ENCODE measurements around the gene STOML1. TPM values are rescaled to one million over a fixed set of nuclear protein-coding genes. Genes with fewer than 3 reads are reported as not detected.

The STOML1 gene, protein sequence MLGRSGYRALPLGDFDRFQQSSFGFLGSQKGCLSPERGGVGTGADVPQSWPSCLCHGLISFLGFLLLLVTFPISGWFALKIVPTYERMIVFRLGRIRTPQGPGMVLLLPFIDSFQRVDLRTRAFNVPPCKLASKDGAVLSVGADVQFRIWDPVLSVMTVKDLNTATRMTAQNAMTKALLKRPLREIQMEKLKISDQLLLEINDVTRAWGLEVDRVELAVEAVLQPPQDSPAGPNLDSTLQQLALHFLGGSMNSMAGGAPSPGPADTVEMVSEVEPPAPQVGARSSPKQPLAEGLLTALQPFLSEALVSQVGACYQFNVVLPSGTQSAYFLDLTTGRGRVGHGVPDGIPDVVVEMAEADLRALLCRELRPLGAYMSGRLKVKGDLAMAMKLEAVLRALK
- total RNA-seq (2014; rRNA removed) = 10.1 and 12.0 TPM in 2 replicates
- Bru-seq, nascent RNA = percentile 36 among the genes with signal in this experiment
- BruChase-seq, experiment 1, labeled RNA remaining after a 6-hour chase = percentile 35 among the genes with signal in this experiment
- percentile 35 among the genes with signal in this experiment for BruChase-seq, experiment 2, labeled RNA remaining after a 2-hour chase
- long read RNA-seq, full-length matches to known transcripts = 6 of 18 reads
- long read RNA-seq, partial matches to known transcripts = 0 of 18 reads
- long read RNA-seq, other reads (novel, unspliced or antisense) = 12 of 18 reads

DNA sequence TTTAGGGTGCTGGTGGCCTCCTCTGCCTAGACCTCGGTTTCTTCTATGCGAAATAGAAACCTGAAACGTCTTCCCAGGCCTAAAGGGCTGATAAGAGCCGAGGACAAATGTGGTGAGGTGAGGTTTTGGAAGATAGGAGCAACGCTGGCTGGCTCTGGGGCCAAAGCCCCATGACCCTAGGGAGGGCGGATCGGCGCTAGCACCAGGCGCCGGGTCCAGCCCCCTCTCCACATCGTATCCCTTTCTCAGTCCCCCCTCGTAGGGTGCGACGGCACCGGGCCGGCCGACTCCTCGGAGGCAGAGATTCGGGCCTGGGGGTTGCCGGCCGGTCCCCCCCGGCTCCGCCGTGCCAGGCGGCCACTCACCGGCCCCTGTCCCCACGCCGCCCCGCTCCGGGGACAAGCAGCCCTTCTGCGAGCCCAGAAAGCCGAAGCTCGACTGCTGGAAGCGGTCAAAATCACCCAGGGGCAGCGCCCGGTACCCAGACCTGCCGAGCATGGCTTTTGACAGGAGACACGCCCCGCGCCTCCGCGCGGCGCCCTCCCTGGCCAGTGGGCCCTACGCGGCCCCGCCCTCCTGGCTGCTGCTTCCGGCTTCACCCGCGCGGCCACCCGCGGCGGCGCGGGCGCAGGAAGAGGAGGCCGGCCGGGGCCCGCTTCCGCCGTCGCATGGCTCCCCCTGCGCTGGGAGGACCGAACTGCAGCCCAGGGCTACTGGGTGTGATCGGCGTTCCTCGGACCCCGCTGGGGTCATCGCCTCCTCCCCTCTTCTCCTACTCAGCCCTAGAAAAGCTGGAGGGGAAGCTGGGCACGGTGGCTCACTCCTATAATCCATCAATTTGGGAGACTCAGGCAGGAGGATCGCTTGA lies at the start of gene STOML1:
STOML1 (minus strand) TSS at position 570 of the 868 bp plus-strand sequence; CDS start at position 498, 72 bp downstream.
- peak; percentile 68 for ATAC-seq
- H3K36me3 ChIP-seq (ENCODE audit: low read depth, low read length) = no peaks in the 10 kb centered on the region
- intact Hi-C loops (cut with micrococcal nuclease) = loop anchor here (5.0 kb wide), 1 partner anchor 55 kb away; no protein-coding TSS in a partner anchor
- CTCF ChIA-PET = interaction anchor here (0.5 kb wide), 1 partner anchor 1543 kb away, joined by 7 read pairs; no protein-coding TSS in a partner anchor
- no peaks in the 10 kb centered on the region for H4K20me1 ChIP-seq (ENCODE audit: low read length)
- TF ChIP-seq, protein P1, sequence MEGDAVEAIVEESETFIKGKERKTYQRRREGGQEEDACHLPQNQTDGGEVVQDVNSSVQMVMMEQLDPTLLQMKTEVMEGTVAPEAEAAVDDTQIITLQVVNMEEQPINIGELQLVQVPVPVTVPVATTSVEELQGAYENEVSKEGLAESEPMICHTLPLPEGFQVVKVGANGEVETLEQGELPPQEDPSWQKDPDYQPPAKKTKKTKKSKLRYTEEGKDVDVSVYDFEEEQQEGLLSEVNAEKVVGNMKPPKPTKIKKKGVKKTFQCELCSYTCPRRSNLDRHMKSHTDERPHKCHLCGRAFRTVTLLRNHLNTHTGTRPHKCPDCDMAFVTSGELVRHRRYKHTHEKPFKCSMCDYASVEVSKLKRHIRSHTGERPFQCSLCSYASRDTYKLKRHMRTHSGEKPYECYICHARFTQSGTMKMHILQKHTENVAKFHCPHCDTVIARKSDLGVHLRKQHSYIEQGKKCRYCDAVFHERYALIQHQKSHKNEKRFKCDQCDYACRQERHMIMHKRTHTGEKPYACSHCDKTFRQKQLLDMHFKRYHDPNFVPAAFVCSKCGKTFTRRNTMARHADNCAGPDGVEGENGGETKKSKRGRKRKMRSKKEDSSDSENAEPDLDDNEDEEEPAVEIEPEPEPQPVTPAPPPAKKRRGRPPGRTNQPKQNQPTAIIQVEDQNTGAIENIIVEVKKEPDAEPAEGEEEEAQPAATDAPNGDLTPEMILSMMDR (conservative IDR thresholded peaks at IDR 0.05; ENCODE audit: low read depth, low read length) = peak; percentile 79
- TF ChIP-seq EZH2phosphoT487 (IDR thresholded peaks at IDR 0.05; ENCODE audit: borderline replicate concordance, low read length) = no peak
- H3K27ac ChIP-seq (ENCODE audit: low read length) = no peak within 1 kb of the TSS
- no peaks in the 10 kb centered on the region for H3K27me3 ChIP-seq (ENCODE audit: low read length)
- peak within 1 kb of the TSS; percentile 98 for H3K4me2 ChIP-seq (ENCODE audit: low read length)
- peak within 1 kb of the TSS; percentile 81 for H3K9ac ChIP-seq (ENCODE audit: low read length)
- no TSS peak for BruUV-seq (replicated peaks)
- peak within 1 kb of the TSS; percentile 85 for H3K4me3 ChIP-seq (ENCODE audit: low read length)
- POLR2A ChIA-PET (ENCODE audit: unreplicated experiment) = no interaction called here
- H3K4me1 ChIP-seq (ENCODE audit: insufficient read depth, low read length) = peaks cover 59% of the 10 kb centered on the region
- no peaks in the 10 kb centered on the region for H3K9me2 ChIP-seq (replicated peaks; ENCODE audit: low read length)
- H3K9me3 ChIP-seq (ENCODE audit: low read length) = no peaks in the 10 kb centered on the region
- no peaks in the 10 kb centered on the region for H3F3A ChIP-seq (ENCODE audit: low read length, unreplicated experiment)
- peaks cover 24% of the 10 kb centered on the region for H3K79me2 ChIP-seq (ENCODE audit: low read length)
- H2AFZ ChIP-seq (ENCODE audit: low read length) = peak within 1 kb of the TSS; percentile 88
- peak; percentile 95 for DNase-seq

DNA sequence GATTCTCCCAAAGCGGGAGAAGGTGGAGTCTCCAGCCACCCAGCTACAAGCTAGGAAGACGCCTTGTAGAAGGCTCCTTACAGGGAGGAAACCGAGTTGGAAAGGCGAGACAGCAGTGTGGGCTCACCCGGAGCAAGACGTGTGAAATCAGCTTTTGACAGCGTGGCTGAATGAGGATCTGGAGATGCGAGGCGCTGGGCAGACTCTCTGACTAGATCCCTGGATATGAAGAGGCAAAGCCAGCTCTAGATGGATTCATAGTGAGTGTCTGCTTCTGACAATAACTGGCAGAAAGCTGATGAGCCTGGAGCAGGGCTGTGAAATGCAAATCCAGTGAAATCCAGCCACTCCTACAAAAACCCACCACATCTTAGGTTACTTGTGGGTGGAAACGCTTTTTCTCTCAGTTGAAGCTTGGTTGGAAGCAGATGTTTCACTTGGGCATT lies 49.2 kb upstream of the STOML1 start:
- Histone ChIP-seq H3F3A (ENCODE audit: low read length, unreplicated experiment) (no peaks in the 10 kb centered on the region), H3K79me2 (ENCODE audit: low read length) (no peaks in the 10 kb centered on the region), H3K36me3 (ENCODE audit: low read depth, low read length) (no peaks in the 10 kb centered on the region), H3K4me1 (ENCODE audit: insufficient read depth, low read length) (peaks cover 8% of the 10 kb centered on the region; the same call in 1 of the 2 replicates), H3K9me2 (replicated peaks; ENCODE audit: low read length) (no peaks in the 10 kb centered on the region), H3K27ac (ENCODE audit: low read length) (no peak overlapping the region), H3K4me2 (ENCODE audit: low read length) (no peak overlapping the region), H3K9ac (ENCODE audit: low read length) (no peak overlapping the region), H3K9me3 (ENCODE audit: low read length) (no peaks in the 10 kb centered on the region), H4K20me1 (ENCODE audit: low read length) (no peaks in the 10 kb centered on the region), H3K27me3 (ENCODE audit: low read length) (no peaks in the 10 kb centered on the region), H2AFZ (ENCODE audit: low read length) (no peak overlapping the region), H3K4me3 (ENCODE audit: low read length) (no peak overlapping the region)
- DNase-seq (no peak), ATAC-seq (no peak)
- ChIA-PET CTCF (interaction anchor here (1.2 kb wide), 1 partner anchor 68 kb away, joined by 8 read pairs; no protein-coding TSS in a partner anchor), POLR2A (ENCODE audit: unreplicated experiment) (no interaction called here)
- intact Hi-C loops (cut with micrococcal nuclease) = no loop called here
- TF ChIP-seq EZH2phosphoT487 (IDR thresholded peaks at IDR 0.05; ENCODE audit: borderline replicate concordance, low read length) (no peak), EZH2 (IDR thresholded peaks at IDR 0.05; ENCODE audit: low read length, unreplicated experiment) (no peak)
- TF ChIP-seq, protein P1 (conservative IDR thresholded peaks at IDR 0.05; ENCODE audit: low read depth, low read length) = no peak
- BruUV-seq (replicated peaks) = no TSS peak

All from PC-3 (cell line).